Neural cell (in vitro differentiated cells): ENCODE measurements around the gene RIMKLA.

ENCODE experiments used
- CTCF ChIP-seq: fragments of 450-650 bp; IDR thresholded peaks from 2 replicates; pipeline ENCODE4 v1.5.1; 2014; ENCODE audit warnings: antibody characterized with exemption, mild to moderate bottlenecking, moderate library complexity; ENCODE audit not compliant: poor library complexity, severe bottlenecking
- EP300 ChIP-seq: fragments of 450-650 bp; conservative IDR thresholded peaks from 2 replicates; pipeline ENCODE4 v1.6.1; 2014; ENCODE audit warnings: antibody characterized with exemption, mild to moderate bottlenecking, moderate library complexity; ENCODE audit not compliant: poor library complexity, severe bottlenecking
- POLR2AphosphoS5 ChIP-seq: IDR thresholded peaks from 2 replicates; pipeline ENCODE4 v1.6.1; 2012
- SMC3 ChIP-seq: fragments of 450-650 bp; conservative IDR thresholded peaks from 2 replicates; pipeline ENCODE4 v1.6.1; 2014; ENCODE audit warnings: antibody characterized with exemption, mild to moderate bottlenecking, moderate library complexity; ENCODE audit not compliant: poor library complexity

- no peak for TF ChIP-seq EP300
- no peak for TF ChIP-seq CTCF
- TF ChIP-seq SMC3, result no peak
- TF ChIP-seq POLR2AphosphoS5, result no peak
Observed at GRCh38 chr1:42340093-42340492, 40.5 kb upstream of the RIMKLA start.
